GM23338 (cell line): ENCODE measurements around the gene ALKBH8.

Experiments
- EZH2 ChIP-seq: fragments of 200-600 bp; sonication (generic); IDR thresholded peaks from one replicate; pipeline ENCODE4 v1.8.0; 2017; ENCODE audit warnings: antibody characterized with exemption, mild to moderate bottlenecking, low read depth; ENCODE audit not compliant: unreplicated experiment
- EZH2phosphoT487 ChIP-seq: fragments of 200-600 bp; sonication (generic); IDR thresholded peaks from one replicate; pipeline ENCODE4 v1.8.1; 2018; ENCODE audit warnings: antibody characterized with exemption; ENCODE audit not compliant: unreplicated experiment
- JUNB ChIP-seq: IDR thresholded peaks from one replicate; pipeline ENCODE4 v1.6.1; 2016; ENCODE audit warnings: antibody characterized with exemption; ENCODE audit not compliant: unreplicated experiment
- POLR2AphosphoS5 ChIP-seq: IDR thresholded peaks from 2 replicates; pipeline ENCODE4 v1.6.1; 2016; ENCODE audit warnings: antibody characterized with exemption, low read depth
- STAT1 ChIP-seq: IDR thresholded peaks from one replicate; pipeline ENCODE4 v1.6.1; 2016; ENCODE audit warnings: antibody characterized with exemption; ENCODE audit not compliant: unreplicated experiment
- TF ChIP-seq, protein P1 (sequence below), 2 experiments: fragments of 200-600 bp in 1 of 2; sonication (generic) in 1 of 2; conservative IDR thresholded peaks; 2 replicates each; pipeline versions ENCODE4 v1.5.1 to v1.6.1; 2016 to 2017; ENCODE audit warnings: antibody characterized with exemption in 2 of 2, low read depth in 2 of 2, mild to moderate bottlenecking in 2 of 2, moderate library complexity in 1 of 2
- TF ChIP-seq, protein P2 (sequence below): IDR thresholded peaks from one replicate; pipeline ENCODE4 v1.6.1; 2018; ENCODE audit warnings: antibody characterized with exemption; ENCODE audit not compliant: unreplicated experiment
- TF ChIP-seq, protein P3 (sequence below): IDR thresholded peaks from 2 replicates; pipeline ENCODE4 v1.6.1; 2016; ENCODE audit warnings: antibody characterized with exemption

DNA sequence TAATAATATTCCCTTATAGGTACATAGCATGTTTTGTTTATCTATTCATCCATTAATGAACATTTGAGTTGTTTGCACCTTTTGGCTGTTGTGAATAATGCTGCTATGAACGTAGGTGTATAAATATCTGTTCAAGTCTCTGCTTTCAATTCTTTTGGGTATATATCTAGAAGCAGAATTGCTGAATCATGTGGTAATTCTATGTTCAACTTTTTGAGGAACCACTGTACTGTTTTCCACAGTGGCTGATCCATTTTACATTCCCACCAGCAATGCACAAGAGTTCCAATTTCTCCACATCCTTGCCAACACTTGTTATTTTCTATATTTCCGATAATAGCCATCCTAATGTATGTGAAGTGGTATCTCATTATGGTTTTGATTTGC lies 56.7 kb downstream of the ALKBH8 start:
- TF ChIP-seq, protein P1, sequence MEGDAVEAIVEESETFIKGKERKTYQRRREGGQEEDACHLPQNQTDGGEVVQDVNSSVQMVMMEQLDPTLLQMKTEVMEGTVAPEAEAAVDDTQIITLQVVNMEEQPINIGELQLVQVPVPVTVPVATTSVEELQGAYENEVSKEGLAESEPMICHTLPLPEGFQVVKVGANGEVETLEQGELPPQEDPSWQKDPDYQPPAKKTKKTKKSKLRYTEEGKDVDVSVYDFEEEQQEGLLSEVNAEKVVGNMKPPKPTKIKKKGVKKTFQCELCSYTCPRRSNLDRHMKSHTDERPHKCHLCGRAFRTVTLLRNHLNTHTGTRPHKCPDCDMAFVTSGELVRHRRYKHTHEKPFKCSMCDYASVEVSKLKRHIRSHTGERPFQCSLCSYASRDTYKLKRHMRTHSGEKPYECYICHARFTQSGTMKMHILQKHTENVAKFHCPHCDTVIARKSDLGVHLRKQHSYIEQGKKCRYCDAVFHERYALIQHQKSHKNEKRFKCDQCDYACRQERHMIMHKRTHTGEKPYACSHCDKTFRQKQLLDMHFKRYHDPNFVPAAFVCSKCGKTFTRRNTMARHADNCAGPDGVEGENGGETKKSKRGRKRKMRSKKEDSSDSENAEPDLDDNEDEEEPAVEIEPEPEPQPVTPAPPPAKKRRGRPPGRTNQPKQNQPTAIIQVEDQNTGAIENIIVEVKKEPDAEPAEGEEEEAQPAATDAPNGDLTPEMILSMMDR (conservative IDR thresholded peaks at IDR 0.05; ENCODE audit: low read depth in 2 of 2): no peak
- no peak for TF ChIP-seq POLR2AphosphoS5
- no peak for TF ChIP-seq STAT1
- no peak for TF ChIP-seq EZH2phosphoT487
- no peak for TF ChIP-seq EZH2
- TF ChIP-seq, protein P2, sequence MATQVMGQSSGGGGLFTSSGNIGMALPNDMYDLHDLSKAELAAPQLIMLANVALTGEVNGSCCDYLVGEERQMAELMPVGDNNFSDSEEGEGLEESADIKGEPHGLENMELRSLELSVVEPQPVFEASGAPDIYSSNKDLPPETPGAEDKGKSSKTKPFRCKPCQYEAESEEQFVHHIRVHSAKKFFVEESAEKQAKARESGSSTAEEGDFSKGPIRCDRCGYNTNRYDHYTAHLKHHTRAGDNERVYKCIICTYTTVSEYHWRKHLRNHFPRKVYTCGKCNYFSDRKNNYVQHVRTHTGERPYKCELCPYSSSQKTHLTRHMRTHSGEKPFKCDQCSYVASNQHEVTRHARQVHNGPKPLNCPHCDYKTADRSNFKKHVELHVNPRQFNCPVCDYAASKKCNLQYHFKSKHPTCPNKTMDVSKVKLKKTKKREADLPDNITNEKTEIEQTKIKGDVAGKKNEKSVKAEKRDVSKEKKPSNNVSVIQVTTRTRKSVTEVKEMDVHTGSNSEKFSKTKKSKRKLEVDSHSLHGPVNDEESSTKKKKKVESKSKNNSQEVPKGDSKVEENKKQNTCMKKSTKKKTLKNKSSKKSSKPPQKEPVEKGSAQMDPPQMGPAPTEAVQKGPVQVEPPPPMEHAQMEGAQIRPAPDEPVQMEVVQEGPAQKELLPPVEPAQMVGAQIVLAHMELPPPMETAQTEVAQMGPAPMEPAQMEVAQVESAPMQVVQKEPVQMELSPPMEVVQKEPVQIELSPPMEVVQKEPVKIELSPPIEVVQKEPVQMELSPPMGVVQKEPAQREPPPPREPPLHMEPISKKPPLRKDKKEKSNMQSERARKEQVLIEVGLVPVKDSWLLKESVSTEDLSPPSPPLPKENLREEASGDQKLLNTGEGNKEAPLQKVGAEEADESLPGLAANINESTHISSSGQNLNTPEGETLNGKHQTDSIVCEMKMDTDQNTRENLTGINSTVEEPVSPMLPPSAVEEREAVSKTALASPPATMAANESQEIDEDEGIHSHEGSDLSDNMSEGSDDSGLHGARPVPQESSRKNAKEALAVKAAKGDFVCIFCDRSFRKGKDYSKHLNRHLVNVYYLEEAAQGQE: no peak
- TF ChIP-seq, protein P3, sequence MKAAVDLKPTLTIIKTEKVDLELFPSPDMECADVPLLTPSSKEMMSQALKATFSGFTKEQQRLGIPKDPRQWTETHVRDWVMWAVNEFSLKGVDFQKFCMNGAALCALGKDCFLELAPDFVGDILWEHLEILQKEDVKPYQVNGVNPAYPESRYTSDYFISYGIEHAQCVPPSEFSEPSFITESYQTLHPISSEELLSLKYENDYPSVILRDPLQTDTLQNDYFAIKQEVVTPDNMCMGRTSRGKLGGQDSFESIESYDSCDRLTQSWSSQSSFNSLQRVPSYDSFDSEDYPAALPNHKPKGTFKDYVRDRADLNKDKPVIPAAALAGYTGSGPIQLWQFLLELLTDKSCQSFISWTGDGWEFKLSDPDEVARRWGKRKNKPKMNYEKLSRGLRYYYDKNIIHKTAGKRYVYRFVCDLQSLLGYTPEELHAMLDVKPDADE: no peak
- TF ChIP-seq JUNB: no peak
